Muscle of arm (tissue), 12 donors: ENCODE measurements around the gene TUBA3D. TPM values are rescaled to one million over a fixed set of nuclear protein-coding genes. Genes with fewer than 3 reads are reported as not detected.

Experiments
- polyA plus RNA-seq, 12 donors: library from polyadenylated mRNA; unstranded; fragments of 120-200 nt; gene quantifications; one replicate each; pipeline ENCODE4 v1.2.1, GENCODE V29; 2013; ENCODE audit not compliant: insufficient read length in 12 of 12

Gene TUBA3D
- polyA plus RNA-seq, 12 donors: 0.11 to 1.6 (median 0.34) TPM; not detected in 3

Other genes starting within 250 kb of the TUBA3D start
- 1 to 10 TPM in 8 of 12 donors, under 1 TPM in 2, not detected in 2; 0.55 to 2.1 (median 1.4) TPM for gene RAB6D, start 112.0 kb upstream of the TUBA3D start, polyA plus RNA-seq
- gene MZT2A, start 16.3 kb downstream of the TUBA3D start, polyA plus RNA-seq: 10 to 100 TPM in 11 of 12 donors, not detected in 1; 23.1 to 80.6 (median 32.3) TPM
- gene CCDC74A, start 51.8 kb downstream of the TUBA3D start, polyA plus RNA-seq: 1 to 10 TPM in 10 of 12 donors, not detected in 2; 1.2 to 8.0 (median 2.2) TPM